Uterus (tissue), 4 donors: ENCODE results near the gene COX7B2. TPM values are rescaled to one million over a fixed set of nuclear protein-coding genes. Genes with fewer than 3 reads are reported as not detected.

Source experiments
- DNase-seq, 2 donors: peaks; one replicate each; pipeline ENCODE4 v3.0.0-alpha.2; 2019 to 2020
- H3K27ac ChIP-seq, 2 donors: fragments of 200-600 bp; sonication (generic); 1 replicate in 1 of 2; 2 replicates in 1 of 2; pipeline ENCODE4 v1.5.1; 2016 to 2018
- H3K27me3 ChIP-seq, 2 donors: fragments of 200-600 bp; sonication (generic); one replicate each; pipeline ENCODE4 v1.5.1; 2018 to 2019; ENCODE audit warnings: control low read depth in 1 of 2
- H3K36me3 ChIP-seq, 2 donors: fragments of 200-600 bp; sonication (generic); one replicate each; pipeline ENCODE4 v1.5.1; 2019; ENCODE audit warnings: control low read depth in 1 of 2
- H3K4me1 ChIP-seq, 2 donors: fragments of 200-600 bp; sonication (generic); one replicate each; pipeline ENCODE4 v1.5.1; 2018 to 2019; ENCODE audit warnings: control low read depth in 1 of 2
- H3K4me3 ChIP-seq, 2 donors: fragments of 200-600 bp; sonication (generic); 1 replicate in 1 of 2; 2 replicates in 1 of 2; pipeline ENCODE4 v1.5.1; 2018 to 2019; ENCODE audit warnings: mild to moderate bottlenecking in 1 of 2
- H3K9me3 ChIP-seq, 2 donors: fragments of 200-600 bp; sonication (generic); one replicate each; pipeline ENCODE4 v1.5.1; 2019; ENCODE audit warnings: control low read depth in 1 of 2
- CTCF ChIP-seq, 4 experiments: fragments of 200-600 bp in 2 of 4; fragments of 450-650 bp in 2 of 4; sonication (generic) in 2 of 4; IDR thresholded peaks; one replicate each; pipeline ENCODE4 v1.5.1; 2016 to 2019; ENCODE audit warnings: antibody characterized with exemption in 4 of 4, mild to moderate bottlenecking in 2 of 4, moderate library complexity in 1 of 4
- POLR2A ChIP-seq, 2 donors: fragments of 450-650 bp; IDR thresholded peaks; one replicate each; pipeline ENCODE4 v1.6.1; 2016; ENCODE audit warnings: antibody characterized with exemption in 2 of 2, mild to moderate bottlenecking in 1 of 2, moderate library complexity in 1 of 2
- intact Hi-C: fragments of 100-400 bp; cut with DNase I; formaldehyde crosslinking; loops from one replicate; pipeline ENCODE4 v1.15.1; 2023; ENCODE audit warnings: low total_unique reads
- total RNA-seq, 4 donors: library from RNA; depleted of rRNA in 3 of 4; stranded (reverse); fragments of >200 nt in 3 of 4; gene quantifications; one replicate each; pipeline versions ENCODE4 v1.1.0 to v1.2.4, GENCODE V29; 2014 to 2023
- donor health status: DM: yes; HTN: yes; CAD: no.

The COX7B2 gene, protein sequence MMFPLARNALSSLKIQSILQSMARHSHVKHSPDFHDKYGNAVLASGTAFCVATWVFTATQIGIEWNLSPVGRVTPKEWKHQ
- total RNA-seq, result not detected

DNA sequence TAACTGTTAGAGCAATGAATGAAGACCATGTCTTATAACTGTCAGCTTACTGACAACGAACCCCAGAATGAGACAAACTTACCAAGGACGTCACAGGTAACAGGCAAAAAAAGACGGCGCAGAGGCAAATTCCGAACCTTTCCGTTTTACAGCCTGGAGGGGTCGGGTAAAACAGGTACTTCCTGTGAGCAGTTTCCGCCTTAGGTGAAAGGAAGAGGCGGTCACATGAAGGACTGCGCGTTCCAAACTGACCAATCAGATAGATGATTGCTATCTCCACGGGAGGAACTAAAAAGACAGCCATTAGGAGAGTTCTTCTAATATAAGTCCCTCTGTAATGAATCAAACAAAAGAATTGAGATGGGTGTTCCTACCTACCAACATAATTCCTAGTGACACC is at the start of gene COX7B2:
TSS of gene COX7B2 (minus strand) at position 168 of the 400 bp plus-strand sequence. CDS start 174,053 bp downstream, outside the sequence.
- TF ChIP-seq CTCF (IDR thresholded peaks at IDR 0.05), result no peak
- Histone ChIP-seq H3K4me1 (no peaks in the 10 kb centered on the region), H3K27me3 (no peaks in the 10 kb centered on the region), H3K36me3 (no peaks in the 10 kb centered on the region), H3K9me3 (no peaks in the 10 kb centered on the region), H3K4me3 (no peak within 1 kb of the TSS), H3K27ac (no peak within 1 kb of the TSS)
- intact Hi-C loops, result no loop called here
- DNase-seq, result no peak

DNA sequence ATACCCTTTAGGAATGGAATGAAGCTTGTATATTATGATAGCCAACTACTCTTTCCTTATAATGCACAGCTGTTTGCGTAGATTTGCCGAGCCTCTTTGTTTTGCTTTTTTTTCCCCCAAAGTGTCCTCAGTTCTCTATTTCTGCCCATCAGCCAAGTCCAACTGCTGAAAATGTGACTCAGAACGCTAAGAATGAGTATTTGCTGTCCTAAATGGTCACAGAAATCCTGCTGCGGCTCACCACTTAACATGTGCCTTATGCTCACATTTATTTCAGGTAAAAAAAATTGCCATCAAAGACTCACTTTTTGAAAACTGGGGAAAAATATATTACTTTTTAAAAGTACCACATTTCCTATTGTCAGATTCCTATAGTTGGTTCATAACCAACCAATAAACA is 47.4 kb upstream of the COX7B2 start:
- Histone ChIP-seq H3K4me3 (no peak overlapping the region), H3K27me3 (no peaks in the 10 kb centered on the region), H3K4me1 (no peaks in the 10 kb centered on the region), H3K27ac (no peak overlapping the region), H3K9me3 (no peaks in the 10 kb centered on the region), H3K36me3 (no peaks in the 10 kb centered on the region)
- no peak for DNase-seq
- intact Hi-C loops, result no loop called here
- TF ChIP-seq CTCF (IDR thresholded peaks at IDR 0.05), result no peak
- no peak for TF ChIP-seq POLR2A (IDR thresholded peaks at IDR 0.05)

GRCh38 chr4:46955601-46956000 is 46.6 kb upstream of the COX7B2 start:
- no peaks in the 10 kb centered on the region for H3K36me3 ChIP-seq
- H3K27me3 ChIP-seq, result no peaks in the 10 kb centered on the region
- H3K4me3 ChIP-seq, result no peak overlapping the region
- no peak overlapping the region for H3K27ac ChIP-seq
- no peaks in the 10 kb centered on the region for H3K9me3 ChIP-seq
- H3K4me1 ChIP-seq, result no peaks in the 10 kb centered on the region
- TF ChIP-seq CTCF (IDR thresholded peaks at IDR 0.05) (no peak), POLR2A (IDR thresholded peaks at IDR 0.05) (no peak)
- no peak for DNase-seq
- intact Hi-C loops, result no loop called here

GRCh38 chr4:46954643-46955042 is 45.6 kb upstream of the COX7B2 start:
- DNase-seq, result no peak
- H3K4me1 ChIP-seq, result no peaks in the 10 kb centered on the region
- H3K36me3 ChIP-seq, result no peaks in the 10 kb centered on the region
- no peak overlapping the region for H3K27ac ChIP-seq
- intact Hi-C loops, result no loop called here
- no peaks in the 10 kb centered on the region for H3K27me3 ChIP-seq
- H3K9me3 ChIP-seq, result no peaks in the 10 kb centered on the region
- no peak overlapping the region for H3K4me3 ChIP-seq
- TF ChIP-seq CTCF (IDR thresholded peaks at IDR 0.05) (no peak), POLR2A (IDR thresholded peaks at IDR 0.05) (no peak)

DNA sequence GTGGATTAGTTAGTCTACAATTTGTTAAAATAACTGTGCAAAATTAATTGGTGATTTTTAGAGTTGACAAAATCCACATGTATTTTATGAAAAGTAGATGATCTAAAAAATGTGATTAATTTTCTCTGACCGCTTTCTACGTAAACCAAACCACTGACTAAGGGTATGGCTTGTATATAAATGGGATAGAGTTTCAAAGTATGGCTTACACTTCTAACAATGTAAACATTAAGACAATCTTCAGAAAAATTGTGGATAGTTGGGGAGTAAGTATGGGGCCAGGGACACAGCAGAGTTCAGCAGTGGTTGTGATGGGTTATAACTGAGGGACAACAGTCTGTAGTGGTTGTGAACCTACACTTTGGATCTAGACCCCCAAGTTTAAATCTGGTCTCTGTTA is 44.5 kb upstream of the COX7B2 start:
- H3K4me3 ChIP-seq, result no peak overlapping the region
- no peaks in the 10 kb centered on the region for H3K9me3 ChIP-seq
- H3K27me3 ChIP-seq, result no peaks in the 10 kb centered on the region
- no peak for DNase-seq
- no peaks in the 10 kb centered on the region for H3K4me1 ChIP-seq
- no peaks in the 10 kb centered on the region for H3K36me3 ChIP-seq
- intact Hi-C loops, result no loop called here
- no peak for TF ChIP-seq CTCF (IDR thresholded peaks at IDR 0.05)
- TF ChIP-seq POLR2A (IDR thresholded peaks at IDR 0.05), result no peak
- H3K27ac ChIP-seq, result no peak overlapping the region
